HepG2 (cell line): ENCODE data around the gene FAM110D. TPM values are rescaled to one million over a fixed set of nuclear protein-coding genes. Genes with fewer than 3 reads are reported as not detected.

ENCODE experiments used
- POLR2A ChIP-seq, 2 experiments: IDR thresholded peaks; 2 replicates each; pipeline ENCODE4 v1.6.1; 2011; ENCODE audit warnings: low read depth in 2 of 2, low read length in 2 of 2, mild to moderate bottlenecking in 1 of 2, moderate library complexity in 1 of 2; ENCODE audit not compliant: insufficient read depth in 1 of 2
- ZNF124 ChIP-seq: sonication (generic); formaldehyde crosslinking; IDR thresholded peaks from 2 replicates; pipeline ENCODE4 v1.4.0; 2020; ENCODE audit warnings: missing genetic modification reagents
- ZSCAN9 ChIP-seq: IDR thresholded peaks from 2 replicates; pipeline ENCODE4 v1.6.1; 2016; ENCODE audit warnings: borderline replicate concordance
- polyA plus RNA-seq, 8 experiments: library from polyadenylated mRNA; depleted of rRNA in 3 of 8; stranded (reverse) in 7 of 8; unstranded in 1 of 8; fragments of >200 nt; fragmentation: Illumina TruSeq in 4 of 8; extraction: Trizol in 4 of 8; gene quantifications; 2 replicates each; pipeline versions ENCODE4 v1.2.1 to v1.2.3, GENCODE V29; 2011 to 2016; ENCODE audit warnings: low read depth in 4 of 8, missing spikeins in 1 of 8, mixed read lengths in 1 of 8; ENCODE audit not compliant: insufficient read depth in 1 of 8
- total RNA-seq, 5 experiments: library from RNA; depleted of rRNA; stranded (reverse); fragments of >200 nt; fragmentation: Illumina TruSeq; extraction: Trizol; gene quantifications; 2 replicates each; pipeline ENCODE4 v1.2.3, GENCODE V29; 2016; ENCODE audit warnings: low read depth in 1 of 5
- TF ChIP-seq, protein P1 (sequence below): sonication (generic); formaldehyde crosslinking; IDR thresholded peaks from 2 replicates; pipeline ENCODE4 v1.8.0; 2022; ENCODE audit warnings: missing genetic modification reagents, low read depth, mild to moderate bottlenecking, borderline replicate concordance
- TF ChIP-seq, protein P2 (sequence below): sonication (generic); formaldehyde crosslinking; IDR thresholded peaks from 2 replicates; pipeline ENCODE4 v1.4.0; 2020; ENCODE audit warnings: low read depth, missing genetic modification reagents
- TF ChIP-seq, protein P3 (sequence below): sonication (generic); formaldehyde crosslinking; IDR thresholded peaks from 2 replicates; pipeline ENCODE4 v1.4.0; 2020; ENCODE audit warnings: missing genetic modification reagents, low read depth, mild to moderate bottlenecking, borderline replicate concordance
- TF ChIP-seq, protein P4 (sequence below): IDR thresholded peaks from 2 replicates; pipeline ENCODE4 v1.6.1; 2016; ENCODE audit warnings: mild to moderate bottlenecking, missing biosample characterization, missing genetic modification reagents
- TF ChIP-seq, protein P5 (sequence below): sonication (generic); formaldehyde crosslinking; IDR thresholded peaks from 2 replicates; pipeline ENCODE4 v1.5.1; 2020; ENCODE audit warnings: mild to moderate bottlenecking, moderate library complexity, missing genetic modification reagents

Gene FAM110D
- total and polyA plus RNA-seq, 2 of the 13 experiments (the other 11 are each of a cell fraction or from before 2014, with no cell fraction given): not detected

DNA sequence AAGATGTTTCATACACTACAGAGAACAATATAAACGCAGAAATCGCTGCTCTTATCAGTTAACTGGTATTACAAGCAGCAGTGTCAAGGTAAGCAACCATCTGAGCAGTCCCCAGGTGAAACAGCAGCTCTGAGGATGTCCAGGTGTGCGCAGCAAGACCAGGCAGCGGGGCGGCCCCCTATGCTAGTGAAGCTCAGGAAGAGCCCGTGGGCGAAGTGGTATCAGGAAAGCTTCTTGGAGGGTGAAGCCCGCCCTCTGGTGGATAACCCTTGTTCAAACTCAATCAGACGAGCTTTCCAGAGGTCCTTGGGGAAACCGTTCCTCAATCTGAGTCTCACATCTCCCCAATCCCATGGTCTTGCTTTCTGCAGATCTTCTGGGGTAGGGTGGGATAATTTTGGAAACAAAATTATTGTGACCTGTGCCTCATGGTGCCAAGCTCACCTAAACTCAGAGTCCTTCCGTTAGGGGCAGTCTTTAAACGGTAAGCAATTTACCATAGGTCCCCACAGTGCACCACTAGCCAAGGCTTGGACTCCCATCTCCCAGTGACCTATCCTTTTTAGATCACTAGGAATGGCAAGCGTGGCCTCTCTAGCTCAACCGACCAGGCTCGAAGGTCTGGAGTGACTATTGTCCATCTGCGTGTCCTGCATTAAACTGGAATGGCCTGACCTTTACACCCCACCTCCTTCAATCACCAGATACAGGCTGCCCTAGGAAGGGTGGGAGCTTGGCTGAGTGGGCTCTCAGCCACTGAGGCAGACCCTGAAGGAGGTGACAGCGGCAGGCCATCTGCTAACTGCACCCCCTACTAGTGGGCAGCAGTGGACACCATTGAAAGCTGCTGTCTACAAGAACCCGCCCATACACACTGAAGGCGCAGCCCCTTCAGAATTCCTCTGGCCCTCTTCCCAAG, 13.6 kb upstream of the FAM110D start (continued):
- TF ChIP-seq, protein P1, sequence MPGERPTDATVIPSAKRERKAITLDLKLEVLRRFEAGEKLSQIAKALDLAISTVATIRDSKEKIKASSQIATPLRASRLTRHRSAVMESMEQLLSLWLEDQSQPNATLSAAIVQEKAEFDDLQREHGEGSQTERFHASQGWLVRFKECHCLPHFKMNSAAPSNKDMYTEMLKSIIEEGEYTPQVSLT (CRISPR knock-in tag): no peak
- TF ChIP-seq, protein P2, sequence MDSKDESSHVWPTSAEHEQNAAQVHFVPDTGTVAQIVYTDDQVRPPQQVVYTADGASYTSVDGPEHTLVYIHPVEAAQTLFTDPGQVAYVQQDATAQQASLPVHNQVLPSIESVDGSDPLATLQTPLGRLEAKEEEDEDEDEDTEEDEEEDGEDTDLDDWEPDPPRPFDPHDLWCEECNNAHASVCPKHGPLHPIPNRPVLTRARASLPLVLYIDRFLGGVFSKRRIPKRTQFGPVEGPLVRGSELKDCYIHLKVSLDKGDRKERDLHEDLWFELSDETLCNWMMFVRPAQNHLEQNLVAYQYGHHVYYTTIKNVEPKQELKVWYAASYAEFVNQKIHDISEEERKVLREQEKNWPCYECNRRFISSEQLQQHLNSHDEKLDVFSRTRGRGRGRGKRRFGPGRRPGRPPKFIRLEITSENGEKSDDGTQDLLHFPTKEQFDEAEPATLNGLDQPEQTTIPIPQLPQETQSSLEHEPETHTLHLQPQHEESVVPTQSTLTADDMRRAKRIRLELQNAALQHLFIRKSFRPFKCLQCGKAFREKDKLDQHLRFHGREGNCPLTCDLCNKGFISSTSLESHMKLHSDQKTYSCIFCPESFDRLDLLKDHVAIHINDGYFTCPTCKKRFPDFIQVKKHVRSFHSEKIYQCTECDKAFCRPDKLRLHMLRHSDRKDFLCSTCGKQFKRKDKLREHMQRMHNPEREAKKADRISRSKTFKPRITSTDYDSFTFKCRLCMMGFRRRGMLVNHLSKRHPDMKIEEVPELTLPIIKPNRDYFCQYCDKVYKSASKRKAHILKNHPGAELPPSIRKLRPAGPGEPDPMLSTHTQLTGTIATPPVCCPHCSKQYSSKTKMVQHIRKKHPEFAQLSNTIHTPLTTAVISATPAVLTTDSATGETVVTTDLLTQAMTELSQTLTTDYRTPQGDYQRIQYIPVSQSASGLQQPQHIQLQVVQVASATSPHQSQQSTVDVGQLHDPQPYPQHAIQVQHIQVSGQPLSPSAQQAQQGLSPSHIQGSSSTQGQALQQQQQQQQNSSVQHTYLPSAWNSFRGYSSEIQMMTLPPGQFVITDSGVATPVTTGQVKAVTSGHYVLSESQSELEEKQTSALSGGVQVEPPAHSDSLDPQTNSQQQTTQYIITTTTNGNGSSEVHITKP (CRISPR knock-in tag): 0 out of 2 replicates have a peak, but pooled peaks have one; percentile 48
- TF ChIP-seq, protein P3, sequence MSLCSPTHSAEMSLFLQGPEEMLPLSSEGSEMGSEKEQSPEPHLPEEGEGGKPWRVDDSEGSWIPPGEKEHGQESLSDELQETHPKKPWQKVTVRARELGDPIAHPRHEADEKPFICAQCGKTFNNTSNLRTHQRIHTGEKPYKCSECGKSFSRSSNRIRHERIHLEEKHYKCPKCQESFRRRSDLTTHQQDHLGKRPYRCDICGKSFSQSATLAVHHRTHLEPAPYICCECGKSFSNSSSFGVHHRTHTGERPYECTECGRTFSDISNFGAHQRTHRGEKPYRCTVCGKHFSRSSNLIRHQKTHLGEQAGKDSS (CRISPR knock-in tag): no peak
- TF ChIP-seq, protein P4, sequence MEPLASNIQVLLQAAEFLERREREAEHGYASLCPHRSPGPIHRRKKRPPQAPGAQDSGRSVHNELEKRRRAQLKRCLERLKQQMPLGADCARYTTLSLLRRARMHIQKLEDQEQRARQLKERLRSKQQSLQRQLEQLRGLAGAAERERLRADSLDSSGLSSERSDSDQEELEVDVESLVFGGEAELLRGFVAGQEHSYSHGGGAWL (CRISPR knock-in tag): no peak
- TF ChIP-seq, protein P5, sequence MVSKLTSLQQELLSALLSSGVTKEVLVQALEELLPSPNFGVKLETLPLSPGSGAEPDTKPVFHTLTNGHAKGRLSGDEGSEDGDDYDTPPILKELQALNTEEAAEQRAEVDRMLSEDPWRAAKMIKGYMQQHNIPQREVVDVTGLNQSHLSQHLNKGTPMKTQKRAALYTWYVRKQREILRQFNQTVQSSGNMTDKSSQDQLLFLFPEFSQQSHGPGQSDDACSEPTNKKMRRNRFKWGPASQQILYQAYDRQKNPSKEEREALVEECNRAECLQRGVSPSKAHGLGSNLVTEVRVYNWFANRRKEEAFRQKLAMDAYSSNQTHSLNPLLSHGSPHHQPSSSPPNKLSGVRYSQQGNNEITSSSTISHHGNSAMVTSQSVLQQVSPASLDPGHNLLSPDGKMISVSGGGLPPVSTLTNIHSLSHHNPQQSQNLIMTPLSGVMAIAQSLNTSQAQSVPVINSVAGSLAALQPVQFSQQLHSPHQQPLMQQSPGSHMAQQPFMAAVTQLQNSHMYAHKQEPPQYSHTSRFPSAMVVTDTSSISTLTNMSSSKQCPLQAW: peak; percentile 45; the same call in 1 of the 2 replicates
- 0 out of 2 replicates have a peak, but pooled peaks have one; percentile 56 for TF ChIP-seq ZNF124 (CRISPR knock-in tag)
- 0 out of 2 replicates have a peak, but pooled peaks have one; percentile 32 for TF ChIP-seq ZSCAN9
- no peak for TF ChIP-seq POLR2A (IDR thresholded peaks at IDR 0.05; ENCODE audit: insufficient read depth in 1 of 2, low read depth in 2 of 2, low read length in 2 of 2)
